ENCODE measurements around the gene BHLHA9.
A peak's percentile ranks its signal among the peaks of the same experiment; 100 is the strongest.

BHLHA9 gene

GRCh38 chr17:1264196-1264595, 6.0 kb upstream of the BHLHA9 start:
- no peak for TF ChIP-seq CTCF (IDR thresholded peaks at IDR 0.05; ENCODE audit: low read depth, low read length, missing control alignments)
- in situ Hi-C loops (cut with HindIII; ENCODE audit: low sequenced_read_pairs), result no loop called here
- no peak for DNase-seq (ENCODE audit: low read depth)
- no peak overlapping the region for H3K4me3 ChIP-seq (ENCODE audit: low read depth, low read length)

- H3K4me3 ChIP-seq (ENCODE audit: low read depth, low read length), result peak overlapping the region; percentile 62
- no peak for TF ChIP-seq CTCF (IDR thresholded peaks at IDR 0.05; ENCODE audit: low read depth, low read length, missing control alignments)
- DNase-seq (ENCODE audit: low read depth), result no peak
- in situ Hi-C loops (cut with HindIII; ENCODE audit: low sequenced_read_pairs), result no loop called here
Measured at GRCh38 chr17:1267471-1267943, 2.7 kb upstream of the BHLHA9 start.

GRCh38 chr17:1271030-1271423, 783 bp downstream of the BHLHA9 start:
- DNase-seq (ENCODE audit: low read depth), result no peak
- no peak overlapping the region for H3K4me3 ChIP-seq (ENCODE audit: low read depth, low read length)
- TF ChIP-seq CTCF (IDR thresholded peaks at IDR 0.05; ENCODE audit: low read depth, low read length, missing control alignments), result no peak
- in situ Hi-C loops (cut with HindIII; ENCODE audit: low sequenced_read_pairs), result no loop called here

- in situ Hi-C loops (cut with HindIII; ENCODE audit: low sequenced_read_pairs), result no loop called here
- DNase-seq (ENCODE audit: low read depth), result no peak
- no peak overlapping the region for H3K4me3 ChIP-seq (ENCODE audit: low read depth, low read length)
- TF ChIP-seq CTCF (IDR thresholded peaks at IDR 0.05; ENCODE audit: low read depth, low read length, missing control alignments), result no peak
Measured at GRCh38 chr17:1271441-1271840, 1.2 kb downstream of the BHLHA9 start.

- no peak for TF ChIP-seq CTCF (IDR thresholded peaks at IDR 0.05; ENCODE audit: low read depth, low read length, missing control alignments)
- H3K4me3 ChIP-seq (ENCODE audit: low read depth, low read length), result no peak overlapping the region
- in situ Hi-C loops (cut with HindIII; ENCODE audit: low sequenced_read_pairs), result no loop called here
- no peak for DNase-seq (ENCODE audit: low read depth)
Measured at GRCh38 chr17:1272701-1273100, 2.5 kb downstream of the BHLHA9 start.

GRCh38 chr17:1273492-1274244, 3.4 kb downstream of the BHLHA9 start:
- H3K4me3 ChIP-seq (ENCODE audit: low read depth, low read length), result no peak overlapping the region
- no peak for TF ChIP-seq CTCF (IDR thresholded peaks at IDR 0.05; ENCODE audit: low read depth, low read length, missing control alignments)
- in situ Hi-C loops (cut with HindIII; ENCODE audit: low sequenced_read_pairs), result no loop called here
- DNase-seq (ENCODE audit: low read depth), result no peak
